ENCODE data around the gene UQCR11.

GRCh38 chr19:1555487-1556389 is 49.5 kb downstream of the UQCR11 start:
- TF ChIP-seq CTCF (IDR thresholded peaks at IDR 0.05) (no peak), POLR2A (IDR thresholded peaks at IDR 0.05) (no peak)

All from testis (tissue), 2 donors.